ENCODE measurements around the gene MMD2. TPM values are rescaled to one million over a fixed set of nuclear protein-coding genes. Genes with fewer than 3 reads are reported as not detected.

The MMD2 gene
- total and polyA plus RNA-seq, 2 donors (not counting 3 experiments of a cell fraction or from before 2014, with no cell fraction given), result not detected

DNA sequence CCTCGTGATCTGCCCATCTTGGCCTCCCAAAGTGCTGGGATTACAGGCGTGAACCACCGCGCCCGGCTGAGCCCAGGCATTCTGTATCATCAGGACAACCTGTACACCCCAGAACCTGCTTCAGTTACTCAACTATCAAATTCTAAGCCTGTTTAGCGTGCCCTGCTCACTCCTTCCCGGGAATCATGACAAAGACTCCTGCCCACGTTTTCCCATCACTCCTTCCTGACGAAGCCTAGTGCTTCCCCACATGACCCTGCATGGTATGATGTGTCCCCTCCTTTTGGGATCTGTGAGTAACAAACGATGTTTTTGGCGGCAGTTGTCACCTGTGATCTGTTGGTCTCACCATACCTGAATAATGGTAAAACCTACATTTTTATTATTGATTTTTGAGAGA, 63.2 kb downstream of the MMD2 start:
- H3K9me1 ChIP-seq (replicated peaks; ENCODE audit: control insufficient read depth, extremely low read depth, insufficient read depth, low read length), result no peaks in the 10 kb centered on the region
- H3K4me2 ChIP-seq (ENCODE audit: insufficient read depth, low read length), result no peak overlapping the region
- no TSS peak for BruUV-seq (replicated peaks)
- ChIA-PET CTCF (no interaction called here), POLR2A (no interaction called here)
- H3K9ac ChIP-seq (replicated peaks; ENCODE audit: extremely low read depth, insufficient read depth, low read length), result no peak overlapping the region
- no peak overlapping the region for H3K4me3 ChIP-seq (replicated peaks in 1 of 3; ENCODE audit: insufficient read depth in 1 of 3, low read depth in 1 of 3, low read length in 3 of 3)
- no peak for DNase-seq (ENCODE audit: low read depth, low spot score)
- H2AFZ ChIP-seq (ENCODE audit: low read depth, low read length), result no peak overlapping the region
- no peak for FAIRE-seq
- no peak for TF ChIP-seq POLR2A (IDR thresholded peaks at IDR 0.05; ENCODE audit: low read depth, low read length)
- TF ChIP-seq POLR2AphosphoS5 (IDR thresholded peaks at IDR 0.05; ENCODE audit: insufficient read depth, low read depth, low read length), result no peak
- no peak for TF ChIP-seq EZH2 (IDR thresholded peaks at IDR 0.05; ENCODE audit: borderline replicate concordance, low read depth, low read length, severe bottlenecking)
- TF ChIP-seq MAX (IDR thresholded peaks at IDR 0.05; ENCODE audit: insufficient read depth, insufficient read length), result no peak
- no peak for TF ChIP-seq JUN (IDR thresholded peaks at IDR 0.05; ENCODE audit: borderline replicate concordance, insufficient read depth, insufficient read length, low read depth)
- no peak for TF ChIP-seq MYC (IDR thresholded peaks at IDR 0.05; ENCODE audit: low read depth, low read length)
- TF ChIP-seq FOS (IDR thresholded peaks at IDR 0.05; ENCODE audit: borderline replicate concordance, insufficient read depth, low read length), result no peak
- no peak for TF ChIP-seq CTCF (IDR thresholded peaks at IDR 0.05; ENCODE audit: extremely low read depth in 1 of 2, insufficient read depth in 1 of 2, low read depth in 1 of 2, low read length in 2 of 2)
- TF ChIP-seq GATA2 (IDR thresholded peaks at IDR 0.05; ENCODE audit: insufficient read depth, insufficient read length, low read depth, low read length), result no peak
- no peak overlapping the region for H3K27ac ChIP-seq (ENCODE audit: insufficient read depth, low read depth, low read length)
- no peaks in the 10 kb centered on the region for H4K20me1 ChIP-seq (replicated peaks; ENCODE audit: control insufficient read depth, extremely low read depth, insufficient read depth, low read length)
- H3K9me3 ChIP-seq (replicated peaks; ENCODE audit: control insufficient read depth, insufficient read depth, low read length), result no peaks in the 10 kb centered on the region
- intact Hi-C loops (cut with micrococcal nuclease) (no loop called here), dilution Hi-C loops (cut with MboI; ENCODE audit: extremely low pct_ligation_motif_present, low sequenced_read_pairs) (no loop called here)
- H3K79me2 ChIP-seq (ENCODE audit: control insufficient read depth, insufficient read depth, low read length), result no peaks in the 10 kb centered on the region
- H3K36me3 ChIP-seq (ENCODE audit: control insufficient read depth in 2 of 2, extremely low read depth in 1 of 2, insufficient read depth in 2 of 2, low read length in 2 of 2), result no peaks in the 10 kb centered on the region
- no peaks in the 10 kb centered on the region for H3K27me3 ChIP-seq (ENCODE audit: control insufficient read depth in 2 of 2, insufficient read depth in 2 of 2, low read length in 2 of 2)
- H3K4me1 ChIP-seq (ENCODE audit: control insufficient read depth, extremely low read depth, insufficient read depth, low read length), result no peaks in the 10 kb centered on the region
